Spinal cord (tissue), 10 donors: ENCODE measurements around the gene FUT7. TPM values are rescaled to one million over a fixed set of nuclear protein-coding genes. Genes with fewer than 3 reads are reported as not detected.

Source experiments
- DNase-seq, 6 donors: peaks; one replicate each; pipeline versions ENCODE4 v3.0.0 to v3.0.0-alpha.2; 2013 to 2015; ENCODE audit warnings: low spot score in 6 of 6, low read depth in 4 of 6
- H3K27ac ChIP-seq: one replicate; pipeline ENCODE4 v1.5.1; 2013; ENCODE audit warnings: low read depth, low read length, control low read depth
- H3K27me3 ChIP-seq: one replicate; pipeline ENCODE4 v1.6.1; 2013; ENCODE audit warnings: low read length; ENCODE audit not compliant: control insufficient read depth, insufficient read depth
- H3K36me3 ChIP-seq: one replicate; pipeline ENCODE4 v1.6.1; 2013; ENCODE audit warnings: low read length; ENCODE audit not compliant: control insufficient read depth, insufficient read depth
- H3K4me1 ChIP-seq: one replicate; pipeline ENCODE4 v1.6.1; 2013; ENCODE audit warnings: low read length; ENCODE audit not compliant: control insufficient read depth, insufficient read depth
- H3K4me3 ChIP-seq: one replicate; pipeline ENCODE4 v1.5.1; 2013; ENCODE audit warnings: low read depth, low read length, control low read depth
- H3K9me3 ChIP-seq: one replicate; pipeline ENCODE4 v1.6.1; 2013; ENCODE audit warnings: low read length; ENCODE audit not compliant: control insufficient read depth, insufficient read depth
- WGBS: methylation state at CpG from one replicate; pipeline ENCODE4 v1.1.5; 2013; ENCODE audit warnings: missing lambda C conversion rate; ENCODE audit not compliant: insufficient coverage; 5-methylcytosine and 5-hydroxymethylcytosine counted together
- polyA plus RNA-seq, 2 donors: library from polyadenylated mRNA; unstranded; fragments of 120-200 nt; gene quantifications; one replicate each; pipeline ENCODE4 v1.2.1, GENCODE V29; 2013; ENCODE audit not compliant: insufficient read length in 2 of 2
- total RNA-seq, 2 donors: library from RNA; depleted of rRNA in 1 of 2; stranded (reverse); fragments of 120-200 nt in 1 of 2; fragments of >200 nt in 1 of 2; gene quantifications; one replicate each; pipeline versions ENCODE4 v1.2.3 to v1.2.4, GENCODE V29; 2013 to 2014
- donor health status: healthy.

Gene FUT7
- total and polyA plus RNA-seq, 4 donors = 0.06 to 0.52 (median 0.45) TPM

DNA sequence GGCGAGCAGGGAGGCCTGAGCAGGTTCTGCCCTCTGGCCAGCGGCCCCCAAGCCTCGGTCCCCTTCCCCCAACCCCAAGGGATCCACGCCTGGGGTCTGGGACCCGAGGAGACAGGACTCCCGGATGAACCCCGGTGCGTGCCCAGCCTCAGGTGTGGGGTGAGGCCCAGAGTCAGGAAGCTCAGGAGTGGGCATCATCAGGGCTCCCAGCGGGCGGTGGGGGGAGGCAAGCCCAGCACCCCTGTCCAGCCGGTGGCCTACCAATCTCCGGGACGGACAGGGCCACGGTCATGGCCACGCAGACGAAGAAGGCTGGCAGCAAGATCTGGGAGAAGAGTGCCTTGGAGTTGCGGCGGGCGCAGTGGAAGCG is 18.3 kb downstream of the FUT7 start:
- DNase-seq = no peak
- H3K27ac ChIP-seq = no peak overlapping the region

DNA sequence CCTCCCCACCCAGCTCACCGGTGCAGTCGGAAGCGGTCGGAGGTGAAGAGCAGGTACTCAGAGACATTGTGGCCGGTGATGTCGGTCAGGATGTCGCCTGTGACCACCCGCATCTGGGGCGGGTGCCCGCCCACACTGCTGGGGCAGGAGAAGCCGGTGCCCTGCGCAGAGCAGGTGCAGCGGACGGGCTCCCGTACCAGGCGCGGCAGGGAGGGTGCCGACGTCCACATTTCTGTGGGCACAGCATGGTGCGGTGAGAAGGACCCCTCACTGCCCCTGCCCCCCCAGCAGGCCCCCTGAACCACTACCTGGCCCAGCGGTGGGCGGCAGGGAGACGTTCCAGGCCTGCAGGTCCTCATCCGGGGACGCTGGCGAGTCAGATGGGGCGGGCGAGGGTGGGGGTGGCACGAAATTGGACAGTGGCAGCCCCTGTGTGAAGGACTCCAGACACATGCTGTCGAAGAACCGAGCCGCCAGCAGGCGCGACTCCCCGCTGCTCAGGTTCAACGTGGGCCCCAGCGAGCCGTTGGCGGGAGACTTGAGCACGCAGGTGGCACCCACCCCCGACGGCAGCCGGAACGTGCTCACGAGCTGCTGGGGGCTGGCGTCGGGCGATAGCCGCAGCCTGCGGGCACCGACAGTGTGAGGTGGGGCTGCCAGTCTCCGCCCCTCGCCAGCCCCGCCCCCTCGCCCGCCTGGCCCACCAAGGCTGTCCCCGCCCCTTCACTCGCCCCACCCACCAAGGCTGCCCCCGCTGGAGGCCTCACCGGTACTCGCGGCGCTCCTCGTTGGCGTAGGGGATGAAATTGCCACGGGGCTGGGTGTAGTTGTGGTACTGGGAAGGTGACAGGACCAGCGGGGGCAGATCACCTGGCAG is 19.0 kb downstream of the FUT7 start:
- H3K36me3 ChIP-seq = peaks cover 98% of the 10 kb centered on the region
- DNase-seq = no peak
- peaks cover 1% of the 10 kb centered on the region for H3K4me1 ChIP-seq
- H3K4me3 ChIP-seq = no peak overlapping the region
- 80% methylated on average over 47 of the region's 67 CpGs for WGBS
- no peaks in the 10 kb centered on the region for H3K9me3 ChIP-seq
- no peak overlapping the region for H3K27ac ChIP-seq
- H3K27me3 ChIP-seq = no peaks in the 10 kb centered on the region

More for the DNA sequence above, 18.3 kb downstream of the FUT7 start:
- H3K9me3 ChIP-seq = no peaks in the 10 kb centered on the region
- H3K4me3 ChIP-seq = no peak overlapping the region
- peaks cover 96% of the 10 kb centered on the region for H3K36me3 ChIP-seq
- no peaks in the 10 kb centered on the region for H3K27me3 ChIP-seq
- H3K4me1 ChIP-seq = no peaks in the 10 kb centered on the region
- WGBS = 94% methylated on average over 19 of the region's 20 CpGs

GRCh38 chr9:137011907-137012675 is 19.8 kb downstream of the FUT7 start:
- Histone ChIP-seq H3K27me3 (no peaks in the 10 kb centered on the region), H3K4me1 (peaks cover 10% of the 10 kb centered on the region), H3K36me3 (peaks cover 98% of the 10 kb centered on the region), H3K9me3 (no peaks in the 10 kb centered on the region), H3K4me3 (no peak overlapping the region), H3K27ac (no peak overlapping the region)
- 96% methylated on average over 24 of the region's 39 CpGs for WGBS
- no peak for DNase-seq

- Histone ChIP-seq H3K9me3 (no peaks in the 10 kb centered on the region), H3K4me1 (peaks cover 18% of the 10 kb centered on the region), H3K27me3 (no peaks in the 10 kb centered on the region), H3K36me3 (peaks cover 98% of the 10 kb centered on the region), H3K4me3 (no peak overlapping the region), H3K27ac (no peak overlapping the region)
- DNase-seq = no peak
- WGBS = 95% methylated on average over 24 of the region's 24 CpGs
These were observed 20.7 kb downstream of the FUT7 start for GRCh38 chr9:137011156-137011555.

- H3K4me1 ChIP-seq = peaks cover 20% of the 10 kb centered on the region
- WGBS = 94% methylated on average over 42 of the region's 49 CpGs
- peaks cover 91% of the 10 kb centered on the region for H3K36me3 ChIP-seq
- H3K27ac ChIP-seq = no peak overlapping the region
- no peaks in the 10 kb centered on the region for H3K9me3 ChIP-seq
- H3K27me3 ChIP-seq = no peaks in the 10 kb centered on the region
- DNase-seq = no peak
- no peak overlapping the region for H3K4me3 ChIP-seq
These were observed 21.8 kb downstream of the FUT7 start for GRCh38 chr9:137009938-137010732.

GRCh38 chr9:137009217-137009616 is 22.7 kb downstream of the FUT7 start:
- Histone ChIP-seq H3K4me1 (peaks cover 20% of the 10 kb centered on the region), H3K27ac (no peak overlapping the region), H3K36me3 (peaks cover 82% of the 10 kb centered on the region), H3K4me3 (no peak overlapping the region), H3K27me3 (no peaks in the 10 kb centered on the region), H3K9me3 (no peaks in the 10 kb centered on the region)
- DNase-seq = no peak
- 90% methylated on average over 13 of the region's 18 CpGs for WGBS

- Histone ChIP-seq H3K4me1 (peaks cover 20% of the 10 kb centered on the region), H3K4me3 (no peak overlapping the region), H3K9me3 (no peaks in the 10 kb centered on the region), H3K27me3 (no peaks in the 10 kb centered on the region), H3K36me3 (peaks cover 73% of the 10 kb centered on the region), H3K27ac (no peak overlapping the region)
- no peak for DNase-seq
- WGBS = 81% methylated on average over 21 of the region's 22 CpGs
These were observed 23.6 kb downstream of the FUT7 start for GRCh38 chr9:137008312-137008711.

DNA sequence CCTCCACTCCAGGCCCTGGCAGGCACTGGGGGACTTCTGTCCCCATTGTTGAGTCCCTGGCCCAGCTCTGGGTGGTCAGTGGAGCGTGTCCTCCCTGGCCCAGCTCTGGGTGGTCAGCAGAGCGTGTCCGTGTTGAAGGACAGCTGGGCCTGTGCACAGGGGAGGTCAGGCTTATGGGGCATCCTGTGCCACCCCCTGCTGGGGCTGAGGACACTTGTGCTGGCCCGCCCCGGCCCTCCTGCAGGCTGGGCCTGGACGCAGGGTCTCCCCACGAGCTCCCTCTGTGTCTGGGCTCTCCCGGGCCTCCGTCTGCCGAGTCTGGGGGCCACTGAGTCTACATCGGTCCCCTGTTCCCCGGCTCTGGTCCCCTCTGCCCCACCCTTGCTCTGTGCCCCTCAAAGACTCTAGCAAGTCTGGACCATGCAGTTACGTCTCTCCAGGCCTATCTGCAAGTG is 24.0 kb downstream of the FUT7 start:
- Histone ChIP-seq H3K9me3 (no peaks in the 10 kb centered on the region), H3K36me3 (peaks cover 68% of the 10 kb centered on the region), H3K4me1 (peaks cover 20% of the 10 kb centered on the region), H3K27me3 (no peaks in the 10 kb centered on the region), H3K4me3 (no peak overlapping the region), H3K27ac (peak overlapping the region; percentile 25)
- no peak for DNase-seq
- 71% methylated on average over 13 of the region's 13 CpGs for WGBS

DNA sequence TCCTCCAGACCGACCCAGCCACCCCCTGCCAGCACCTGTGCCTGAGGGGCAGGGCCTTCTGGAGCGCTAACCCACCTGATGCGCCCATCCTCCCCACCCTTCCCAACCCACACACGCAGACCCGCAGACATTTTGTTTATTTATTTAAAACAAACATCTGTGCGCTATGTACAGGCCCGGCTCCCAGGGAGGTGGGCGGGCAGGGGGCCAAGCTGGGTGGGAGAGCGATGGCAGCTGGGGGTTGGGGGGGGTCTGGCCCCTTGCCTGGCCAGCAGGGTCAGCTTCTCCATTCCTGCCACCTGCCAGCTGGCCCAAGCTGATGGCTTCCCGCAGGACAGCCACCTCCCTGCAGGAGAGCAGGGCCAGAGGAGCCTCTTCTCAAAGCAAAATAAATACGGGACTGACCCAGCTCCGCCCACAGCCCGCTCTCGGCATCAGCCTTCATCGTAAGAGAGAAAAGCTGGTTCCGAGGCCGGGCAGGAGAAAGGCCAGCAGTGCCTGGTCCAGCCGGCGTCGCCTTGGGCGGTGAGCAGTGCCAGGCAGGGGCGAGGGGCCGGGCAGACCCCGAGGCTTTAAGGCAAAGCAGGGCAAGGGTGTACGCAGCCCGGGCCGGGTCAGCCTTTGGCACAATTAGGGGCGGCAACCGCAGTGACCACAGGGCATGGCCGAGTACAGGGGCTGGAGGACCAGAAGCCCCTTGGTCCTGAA is 24.6 kb downstream of the FUT7 start:
- Histone ChIP-seq H3K4me1 (peaks cover 20% of the 10 kb centered on the region), H3K27me3 (no peaks in the 10 kb centered on the region), H3K36me3 (peaks cover 62% of the 10 kb centered on the region), H3K9me3 (no peaks in the 10 kb centered on the region), H3K4me3 (no peak overlapping the region), H3K27ac (peak overlapping the region; percentile 25)
- WGBS = 62% methylated on average over 24 of the region's 30 CpGs
- DNase-seq = peak in 2 of 6 donors; percentile 16 to 69
